Middle frontal gyrus (tissue), 1 donor: ENCODE data around the gene EXOC4.
"Not testable (repeated sequence)": the region's sequence is repeated elsewhere in the genome, so short reads cannot be mapped to it uniquely, and the experiment has no call there.

Experiments
- DNase-seq: peaks from one replicate; pipeline ENCODE4 v3.0.0-alpha.2; 2015; ENCODE audit warnings: low spot score; ENCODE audit errors: extremely low spot score

Gene EXOC4

GRCh38 chr7:133275446-133276095, 22.7 kb downstream of the EXOC4 start:
- DNase-seq = no peak

DNA sequence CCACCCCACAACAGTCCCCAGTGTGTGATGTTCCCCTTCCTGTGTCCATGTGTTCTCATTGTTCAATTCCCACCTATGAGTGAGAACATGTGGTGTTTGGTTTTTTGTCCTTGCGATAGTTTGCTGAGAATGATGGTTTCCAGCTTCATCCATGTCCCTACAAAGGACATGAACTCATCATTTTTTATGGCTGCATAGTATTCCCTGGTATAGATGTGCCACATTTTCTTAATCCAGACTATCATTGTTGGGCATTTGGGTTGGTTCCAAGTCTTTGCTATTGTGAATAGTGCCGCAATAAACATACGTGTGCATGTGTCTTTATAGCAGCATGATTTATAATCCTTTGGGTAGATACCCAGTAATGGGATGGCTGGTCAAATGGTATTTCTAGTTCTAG, 26.1 kb downstream of the EXOC4 start:
- DNase-seq = not testable (repeated sequence)

DNA sequence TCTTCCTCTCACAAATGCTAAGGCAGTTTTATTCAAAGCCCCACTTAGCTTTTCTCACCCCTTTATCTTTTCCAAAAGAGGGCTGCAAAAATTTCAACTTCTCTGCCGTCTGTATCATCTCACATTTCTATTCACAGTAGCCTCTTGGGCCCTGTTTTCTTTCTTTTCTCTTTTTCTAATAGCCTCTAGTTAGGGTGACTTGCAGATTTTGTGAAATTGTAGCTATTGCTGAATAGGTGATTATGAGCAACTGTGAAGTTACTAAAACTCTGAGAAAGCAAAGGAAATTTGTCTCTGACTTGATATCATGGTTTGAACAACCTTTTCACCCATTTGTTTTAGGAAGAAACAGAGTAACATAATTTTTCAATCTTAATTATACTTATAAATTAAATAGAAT, 29.2 kb downstream of the EXOC4 start:
- no peak for DNase-seq

DNA sequence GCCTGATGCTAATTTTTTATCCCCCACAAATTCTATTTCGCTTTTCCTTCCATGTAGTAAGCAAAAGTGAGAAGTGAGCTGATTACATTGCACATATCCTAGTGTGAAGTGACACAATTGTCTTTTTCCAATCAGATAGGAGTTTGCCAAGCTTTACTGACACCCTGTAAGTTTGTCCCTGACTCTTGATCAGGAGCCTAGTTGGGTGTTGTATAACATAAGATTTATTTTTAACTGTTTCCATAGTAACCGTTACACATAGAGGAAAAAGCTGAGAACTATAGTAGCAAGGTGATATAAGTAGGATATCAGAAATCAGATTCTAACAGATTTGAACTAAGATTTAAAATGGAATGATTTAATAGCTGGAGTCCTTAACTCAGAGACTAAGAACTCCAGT, 31.2 kb downstream of the EXOC4 start:
- no peak for DNase-seq

GRCh38 chr7:133288970-133289369, 36.1 kb downstream of the EXOC4 start:
- DNase-seq = no peak

- no peak for DNase-seq
Observed at GRCh38 chr7:133290041-133290440, 37.2 kb downstream of the EXOC4 start.

GRCh38 chr7:133290676-133291333, 37.9 kb downstream of the EXOC4 start:
- DNase-seq = no peak

GRCh38 chr7:133292631-133293030, 39.8 kb downstream of the EXOC4 start:
- DNase-seq = no peak

DNA sequence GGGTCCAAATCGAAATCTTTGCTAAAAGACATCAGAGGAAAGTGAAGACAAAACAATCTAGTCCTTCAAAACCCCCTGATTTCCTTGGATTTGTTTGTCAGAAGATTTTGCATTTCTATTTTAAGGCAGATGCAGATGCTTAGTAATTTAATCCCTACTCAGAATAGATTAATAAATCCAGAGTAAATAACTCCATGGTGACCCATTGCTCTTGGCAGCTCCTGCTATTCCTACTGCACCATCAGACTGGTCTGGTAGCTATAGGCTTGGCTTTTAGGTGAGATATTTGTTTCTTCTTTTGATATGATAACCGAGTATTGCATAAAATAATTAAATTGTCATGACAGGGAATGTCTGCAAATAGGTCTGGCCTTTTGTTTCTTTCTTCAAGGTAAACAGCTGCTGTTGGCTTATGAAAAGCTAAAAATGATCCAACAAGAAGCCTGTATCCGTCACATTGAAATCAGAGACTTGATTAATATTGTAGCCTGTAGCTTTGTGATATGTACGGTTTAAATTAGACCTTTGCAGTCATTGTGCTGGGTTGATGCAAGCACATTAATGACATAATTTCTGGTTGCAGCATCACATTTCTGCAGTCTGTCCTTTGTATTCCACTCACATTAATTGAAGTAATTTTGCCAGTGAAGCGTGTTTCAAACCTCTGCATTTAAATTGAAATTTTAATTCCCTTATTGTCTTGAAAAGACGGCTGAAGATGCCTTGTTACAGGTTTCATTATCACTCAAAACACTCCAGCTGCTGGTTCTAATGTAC, 40.7 kb downstream of the EXOC4 start:
- DNase-seq = no peak

GRCh38 chr7:133294234-133294633, 41.4 kb downstream of the EXOC4 start:
- DNase-seq = no peak

GRCh38 chr7:133295484-133295883, 42.6 kb downstream of the EXOC4 start:
- DNase-seq = no peak

GRCh38 chr7:133297093-133297492, 44.2 kb downstream of the EXOC4 start:
- DNase-seq = no peak

GRCh38 chr7:133298080-133298479, 45.2 kb downstream of the EXOC4 start:
- DNase-seq = no peak

GRCh38 chr7:133299676-133300075, 46.8 kb downstream of the EXOC4 start:
- no peak for DNase-seq

DNA sequence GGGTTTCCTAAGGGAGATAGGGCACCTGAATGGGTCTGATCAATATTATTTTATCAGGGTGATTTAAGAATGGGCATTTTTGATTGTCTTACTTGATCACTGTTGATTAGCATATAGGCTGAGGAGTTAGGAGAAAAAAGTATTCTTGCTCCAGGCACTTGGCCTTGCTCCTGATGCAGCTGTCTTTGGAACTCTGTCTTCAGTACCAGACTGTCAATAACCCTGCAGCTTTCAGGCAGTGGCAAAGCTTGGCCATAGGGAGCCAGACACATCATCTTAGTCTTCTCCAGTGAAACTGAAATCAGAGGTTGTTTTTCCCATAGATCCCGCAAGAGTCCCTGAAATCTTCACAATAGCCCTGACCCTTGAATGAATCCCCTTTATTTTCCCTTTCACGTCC, 47.2 kb downstream of the EXOC4 start:
- DNase-seq = no peak

GRCh38 chr7:133300811-133301210, 47.9 kb downstream of the EXOC4 start:
- DNase-seq = no peak

GRCh38 chr7:133301444-133301843, 48.6 kb downstream of the EXOC4 start:
- DNase-seq = no peak

- no peak for DNase-seq
Observed at GRCh38 chr7:133303372-133303771, 50.5 kb downstream of the EXOC4 start.

GRCh38 chr7:133303931-133304330, 51.1 kb downstream of the EXOC4 start:
- no peak for DNase-seq

DNA sequence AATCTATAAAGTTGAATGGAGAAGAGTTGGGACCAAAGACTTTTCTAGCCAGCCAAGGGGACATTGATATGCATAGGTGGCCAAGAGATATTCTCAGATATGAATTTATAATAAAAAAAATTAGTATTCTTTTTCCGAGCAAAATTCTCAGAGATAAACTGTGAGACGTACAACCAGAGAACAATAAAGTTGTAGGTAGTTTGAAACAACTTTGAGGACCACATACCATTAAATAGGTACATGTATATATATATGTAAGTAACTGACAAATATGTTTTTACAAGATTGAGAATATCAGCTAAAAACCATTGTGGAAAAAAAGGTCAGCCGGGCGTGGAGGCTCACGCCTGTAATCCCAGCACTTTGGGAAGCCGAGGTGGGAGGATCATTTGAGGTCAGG, 56.5 kb downstream of the EXOC4 start:
- DNase-seq = no peak

DNA sequence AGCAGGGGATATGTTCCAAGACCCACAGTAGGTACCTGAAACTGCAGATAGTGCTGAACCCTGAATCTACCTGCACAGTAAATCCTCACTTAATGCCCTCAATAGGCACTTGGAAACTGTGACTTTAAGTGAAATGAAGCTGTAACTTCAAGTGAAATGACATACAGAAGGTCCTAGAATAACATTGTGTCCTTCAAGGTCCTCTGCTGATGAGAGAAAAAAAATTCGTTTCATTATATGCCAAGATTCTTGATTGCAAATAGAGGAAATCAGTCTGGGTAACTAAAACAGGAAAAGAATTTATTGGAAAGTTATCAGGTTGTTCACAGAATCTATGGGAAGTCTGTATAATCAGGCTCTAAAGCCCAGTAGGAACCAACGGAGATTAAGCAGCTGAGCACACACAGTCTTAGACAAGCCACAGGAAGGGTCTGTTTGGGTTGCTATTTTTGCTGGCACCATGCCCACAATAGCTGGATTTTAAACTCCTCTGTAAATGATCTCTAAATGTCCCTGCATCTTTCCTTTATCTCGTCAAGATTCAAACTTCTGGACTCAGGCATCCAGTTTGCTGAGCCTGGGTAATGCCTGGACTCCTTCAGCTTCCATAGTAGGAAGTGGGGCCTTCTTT, 57.5 kb downstream of the EXOC4 start:
- no peak for DNase-seq

GRCh38 chr7:133313575-133313974, 60.7 kb downstream of the EXOC4 start:
- DNase-seq = no peak
